ENCODE results near the gene SYCE3.

DNA sequence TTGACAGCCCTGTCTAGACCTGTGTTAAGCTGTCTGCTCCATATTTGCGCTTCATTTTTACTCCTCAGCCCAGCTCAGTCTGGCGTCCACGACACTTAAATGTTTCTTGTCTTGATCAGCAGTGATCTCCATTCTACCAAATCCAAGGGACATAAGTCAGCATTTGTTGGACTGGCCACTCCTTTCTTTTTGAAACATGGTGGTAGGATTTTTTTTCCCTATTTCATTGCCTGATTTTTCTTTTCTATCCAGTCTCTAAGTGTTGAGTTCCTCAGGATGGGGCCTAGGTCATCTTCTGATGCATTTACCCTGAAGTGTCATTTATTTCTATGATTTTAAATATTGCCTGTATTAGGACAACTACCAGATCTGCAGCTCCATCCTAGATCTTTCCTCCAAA, 53.8 kb downstream of the SYCE3 start:
- TF ChIP-seq, protein P1, sequence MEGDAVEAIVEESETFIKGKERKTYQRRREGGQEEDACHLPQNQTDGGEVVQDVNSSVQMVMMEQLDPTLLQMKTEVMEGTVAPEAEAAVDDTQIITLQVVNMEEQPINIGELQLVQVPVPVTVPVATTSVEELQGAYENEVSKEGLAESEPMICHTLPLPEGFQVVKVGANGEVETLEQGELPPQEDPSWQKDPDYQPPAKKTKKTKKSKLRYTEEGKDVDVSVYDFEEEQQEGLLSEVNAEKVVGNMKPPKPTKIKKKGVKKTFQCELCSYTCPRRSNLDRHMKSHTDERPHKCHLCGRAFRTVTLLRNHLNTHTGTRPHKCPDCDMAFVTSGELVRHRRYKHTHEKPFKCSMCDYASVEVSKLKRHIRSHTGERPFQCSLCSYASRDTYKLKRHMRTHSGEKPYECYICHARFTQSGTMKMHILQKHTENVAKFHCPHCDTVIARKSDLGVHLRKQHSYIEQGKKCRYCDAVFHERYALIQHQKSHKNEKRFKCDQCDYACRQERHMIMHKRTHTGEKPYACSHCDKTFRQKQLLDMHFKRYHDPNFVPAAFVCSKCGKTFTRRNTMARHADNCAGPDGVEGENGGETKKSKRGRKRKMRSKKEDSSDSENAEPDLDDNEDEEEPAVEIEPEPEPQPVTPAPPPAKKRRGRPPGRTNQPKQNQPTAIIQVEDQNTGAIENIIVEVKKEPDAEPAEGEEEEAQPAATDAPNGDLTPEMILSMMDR (IDR thresholded peaks at IDR 0.05; ENCODE audit: low read length) = no peak
- no peak for TF ChIP-seq EZH2phosphoT487 (IDR thresholded peaks at IDR 0.05; ENCODE audit: low read length)

Data from MM.1S (cell line).